HepG2 (cell line): ENCODE data around the gene GTF2H4. TPM values are rescaled to one million over a fixed set of nuclear protein-coding genes. Genes with fewer than 3 reads are reported as not detected.

Experiments used
- ATAC-seq: fragments of 200-7000 bp; cut with Tn5 transposase; 3 replicates; pipeline ENCODE4 v1.9.1; 2020; ENCODE audit warnings: mild to moderate bottlenecking, moderate library complexity
- BruUV-seq: library from RNA; stranded (reverse); fragments of 400-500 nt; replicated peaks from 2 replicates; lab custom pipeline; 2021; lab: Mats Ljungman, UMichigan
- CTCF ChIA-PET: fragments of 300-600 bp; formaldehyde crosslinking; extraction: SDS; loops from one replicate; lab custom pipeline; 2021; ENCODE audit warnings: low total read pairs, inconsistent platforms, low intra/inter-chr PET ratio; lab: Yijun Ruan, JAX
- POLR2A ChIA-PET: fragments of 350-600 bp; sonication (Branson Sonifier 250); formaldehyde crosslinking; loops from one replicate; lab custom pipeline; 2020; ENCODE audit warnings: antibody characterized with exemption, inconsistent platforms; lab: Yijun Ruan, JAX
- DNase-seq: peaks from one replicate; pipeline ENCODE4 v3.0.0-alpha.2; 2015; ENCODE audit warnings: low spot score
- FAIRE-seq: peaks from 3 replicates; lab custom pipeline; 2011; peaks lifted over from hg19 to GRCh38; lab: Jason Lieb, UNC
- H2AFZ ChIP-seq: one replicate; pipeline ENCODE4 v1.6.1; 2011; ENCODE audit warnings: low read length, inconsistent platforms
- H3K27ac ChIP-seq: fragments of 300-600 bp; 3 replicates; pipeline ENCODE4 v1.8.0; 2011; ENCODE audit warnings: mixed run types, mild to moderate bottlenecking, mixed read lengths, low read length, inconsistent platforms; ENCODE audit not compliant: insufficient read depth; ENCODE audit errors: extremely low read length
- H3K27me3 ChIP-seq, 2 experiments: fragments of 200-600 bp in 1 of 2; 2 replicates in 1 of 2; 3 replicates in 1 of 2; pipeline versions ENCODE4 v1.6.0 to v1.8.0; 2011; ENCODE audit warnings: low read length in 2 of 2, mild to moderate bottlenecking in 2 of 2, moderate library complexity in 2 of 2, inconsistent platforms in 1 of 2; ENCODE audit not compliant: insufficient read depth in 2 of 2, control insufficient read depth in 1 of 2
- H3K36me3 ChIP-seq, 2 experiments: fragments of 200-600 bp in 1 of 2; replicated peaks in 1 of 2; 2 replicates in 1 of 2; 3 replicates in 1 of 2; pipeline versions ENCODE4 v1.5.1 to v1.8.0; 2011; ENCODE audit warnings: low read length in 2 of 2, inconsistent platforms in 1 of 2; ENCODE audit not compliant: insufficient read depth in 2 of 2, control insufficient read depth in 1 of 2
- H3K4me1 ChIP-seq: 2 replicates; pipeline ENCODE4 v1.5.1; 2012; ENCODE audit warnings: low read length, inconsistent platforms; ENCODE audit not compliant: insufficient read depth
- H3K4me2 ChIP-seq: 2 replicates; pipeline ENCODE4 v1.6.0; 2011; ENCODE audit warnings: low read depth, low read length, inconsistent platforms
- H3K4me3 ChIP-seq, 3 experiments: fragments of 200-600 bp in 1 of 3; sonication (generic), shearing (Covaris generic) in 1 of 3; replicated peaks in 1 of 3; 2 replicates each; pipeline ENCODE4 v1.5.1; 2011 to 2016; ENCODE audit warnings: low read length in 3 of 3, inconsistent platforms in 2 of 3, low read depth in 2 of 3, mild to moderate bottlenecking in 2 of 3, control low read depth in 1 of 3, mixed read lengths in 1 of 3; ENCODE audit not compliant: insufficient read depth in 1 of 3
- H3K79me2 ChIP-seq: one replicate; pipeline ENCODE4 v1.6.1; 2011; ENCODE audit warnings: low read length, inconsistent platforms; ENCODE audit not compliant: insufficient read depth
- H3K9ac ChIP-seq: 2 replicates; pipeline ENCODE4 v1.6.0; 2011; ENCODE audit warnings: mild to moderate bottlenecking, low read depth, low read length, inconsistent platforms; ENCODE audit not compliant: insufficient read depth
- H3K9me3 ChIP-seq: 2 replicates; pipeline ENCODE4 v1.5.1; 2012; ENCODE audit warnings: mild to moderate bottlenecking, low read length
- H4K20me1 ChIP-seq: 2 replicates; pipeline ENCODE4 v1.6.0; 2011; ENCODE audit warnings: inconsistent platforms, mild to moderate bottlenecking, low read length, moderate library complexity; ENCODE audit not compliant: insufficient read depth
- FOXJ3 ChIP-seq: sonication (generic); formaldehyde crosslinking; IDR thresholded peaks from 2 replicates; pipeline ENCODE4 v1.4.0; 2020; ENCODE audit warnings: missing genetic modification reagents, mild to moderate bottlenecking, borderline replicate concordance
- HMG20B ChIP-seq: conservative IDR thresholded peaks from 2 replicates; pipeline ENCODE4 v1.6.1; 2016; ENCODE audit warnings: missing genetic modification reagents, missing compliant biosample characterization
- HNRNPLL ChIP-seq: fragments of 200-400 bp; formaldehyde crosslinking; IDR thresholded peaks from 2 replicates; pipeline ENCODE4 v1.6.1; 2017; ENCODE audit warnings: mild to moderate bottlenecking, low read depth, low read length; ENCODE audit not compliant: poor library complexity, severe bottlenecking
- IRX3 ChIP-seq: sonication (generic); formaldehyde crosslinking; IDR thresholded peaks from 2 replicates; pipeline ENCODE4 v1.8.1; 2023; ENCODE audit warnings: mild to moderate bottlenecking, low read depth, missing genetic modification reagents, borderline replicate concordance
- KDM5A ChIP-seq: fragments of 200-600 bp; sonication (generic); IDR thresholded peaks from 2 replicates; pipeline ENCODE4 v1.7.0; 2018; ENCODE audit warnings: antibody characterized with exemption, mild to moderate bottlenecking, low read length, borderline replicate concordance
- MAX ChIP-seq: IDR thresholded peaks from 2 replicates; pipeline ENCODE4 v1.6.1; 2012; ENCODE audit warnings: inconsistent platforms
- MXD3 ChIP-seq: IDR thresholded peaks from 2 replicates; pipeline ENCODE4 v1.6.1; 2016; ENCODE audit warnings: mild to moderate bottlenecking, missing biosample characterization, missing genetic modification reagents
- MYNN ChIP-seq: sonication (generic); formaldehyde crosslinking; IDR thresholded peaks from 2 replicates; pipeline ENCODE4 v1.4.0; 2020; ENCODE audit warnings: mild to moderate bottlenecking, low read depth, missing genetic modification reagents
- REXO4 ChIP-seq: sonication (generic); formaldehyde crosslinking; IDR thresholded peaks from 2 replicates; pipeline ENCODE4 v1.8.0; 2022; ENCODE audit warnings: missing genetic modification reagents, mild to moderate bottlenecking, borderline replicate concordance
- ZBTB21 ChIP-seq: sonication (generic); formaldehyde crosslinking; IDR thresholded peaks from 2 replicates; pipeline ENCODE4 v1.4.0; 2020; ENCODE audit warnings: missing genetic modification reagents
- ZMYM3 ChIP-seq: sonication (generic); formaldehyde crosslinking; IDR thresholded peaks from 2 replicates; pipeline ENCODE4 v1.5.1; 2020; ENCODE audit warnings: mild to moderate bottlenecking, missing genetic modification reagents
- ZNF138 ChIP-seq: sonication (generic); formaldehyde crosslinking; IDR thresholded peaks from 2 replicates; pipeline ENCODE4 v1.5.0; 2020; ENCODE audit warnings: mild to moderate bottlenecking, low read depth, missing genetic modification reagents
- ZNF513 ChIP-seq: sonication (generic); formaldehyde crosslinking; conservative IDR thresholded peaks from 2 replicates; pipeline ENCODE4 v1.5.0; 2020; ENCODE audit warnings: missing genetic modification reagents
- ZNF547 ChIP-seq: sonication (generic); formaldehyde crosslinking; IDR thresholded peaks from 2 replicates; pipeline ENCODE4 v1.5.1; 2020; ENCODE audit warnings: mild to moderate bottlenecking, missing genetic modification reagents
- ZNF652 ChIP-seq: IDR thresholded peaks from 2 replicates; pipeline ENCODE4 v1.6.1; 2016; ENCODE audit warnings: low read depth, borderline replicate concordance
- ZNF709 ChIP-seq: sonication (generic); formaldehyde crosslinking; IDR thresholded peaks from 2 replicates; pipeline ENCODE4 v1.5.0; 2020; ENCODE audit warnings: mild to moderate bottlenecking, missing genetic modification reagents
- ZNF782 ChIP-seq: sonication (generic); formaldehyde crosslinking; IDR thresholded peaks from 2 replicates; pipeline ENCODE4 v1.4.0; 2020; ENCODE audit warnings: missing genetic modification reagents, mild to moderate bottlenecking, borderline replicate concordance
- ZSCAN25 ChIP-seq: sonication (generic); formaldehyde crosslinking; IDR thresholded peaks from 2 replicates; pipeline ENCODE4 v1.8.0; 2022; ENCODE audit warnings: mild to moderate bottlenecking, missing genetic modification reagents
- WGBS: methylation state at CpG from one replicate; pipeline ENCODE4 v1.1.6; 2017; ENCODE audit warnings: low lambda C conversion rate; 5-methylcytosine and 5-hydroxymethylcytosine counted together
- in situ Hi-C: cut with HindIII; loops from 2 replicates; pipeline ENCODE4 v1.10.0; 2017; ENCODE audit warnings: low pct_unique_long_range_greater_than_20kb; ENCODE audit not compliant: extremely low pct_ligation_motif_present
- intact Hi-C: fragments of 100-400 bp; cut with micrococcal nuclease; formaldehyde crosslinking; loops from one replicate; pipeline ENCODE4 v1.10.0; 2022; ENCODE audit not compliant: unreplicated experiment
- polyA plus RNA-seq, 8 experiments: library from polyadenylated mRNA; depleted of rRNA in 3 of 8; stranded (reverse) in 7 of 8; unstranded in 1 of 8; fragments of >200 nt; fragmentation: Illumina TruSeq in 4 of 8; extraction: Trizol in 4 of 8; gene quantifications; 2 replicates each; pipeline versions ENCODE4 v1.2.1 to v1.2.3, GENCODE V29; 2011 to 2016; ENCODE audit warnings: low read depth in 4 of 8, missing spikeins in 1 of 8, mixed read lengths in 1 of 8; ENCODE audit not compliant: insufficient read depth in 1 of 8
- total RNA-seq, 5 experiments: library from RNA; depleted of rRNA; stranded (reverse); fragments of >200 nt; fragmentation: Illumina TruSeq; extraction: Trizol; gene quantifications; 2 replicates each; pipeline ENCODE4 v1.2.3, GENCODE V29; 2016; ENCODE audit warnings: low read depth in 1 of 5

The GTF2H4 gene
- total and polyA plus RNA-seq, 2 of the 13 experiments (the other 11 are each of a cell fraction or from before 2014, with no cell fraction given): 15.9 to 49.3 TPM

- CTCF ChIA-PET: no interaction called here
- POLR2A ChIA-PET: no interaction called here
- H3K4me1 ChIP-seq: peaks cover 23% of the 10 kb centered on the region
- TF ChIP-seq ZMYM3 (CRISPR knock-in tag) (0 out of 2 replicates have a peak, but pooled peaks have one; percentile 45), MAX (0 out of 2 replicates have a peak, but pooled peaks have one; percentile 18), MYNN (no peak), ZNF652 (CRISPR knock-in tag) (peak; percentile 72)
- TF ChIP-seq, all 625 proteins: peak for 3
- in situ Hi-C loops: no loop called here
- Histone ChIP-seq H3K27ac (no peak overlapping the region), H3K9ac (no peak overlapping the region), H3K9me3 (no peaks in the 10 kb centered on the region), H3K4me3 (no peak overlapping the region), H3K4me2 (no peak overlapping the region), H4K20me1 (no peaks in the 10 kb centered on the region), H3K36me3 (peaks cover 10 to 22% of the 10 kb centered on the region in 2 experiments; a peak in 4 of 5 replicates), H3K79me2 (no peaks in the 10 kb centered on the region), H2AFZ (no peak overlapping the region), H3K27me3 (no peaks in the 10 kb centered on the region)
- WGBS: 30% methylated on average over 5 of the region's 5 CpGs
- intact Hi-C loops: no loop called here
- BruUV-seq: no TSS peak
- no peak for DNase-seq
- no peak for ATAC-seq
- no peak for FAIRE-seq
Observed at GRCh38 chr6:30902709-30903108, 5.3 kb upstream of the GTF2H4 start.

GRCh38 chr6:30903236-30903635 lies 4.8 kb upstream of the GTF2H4 start:
- BruUV-seq: no TSS peak
- Histone ChIP-seq H3K36me3 (peaks cover 10 to 16% of the 10 kb centered on the region in 2 experiments; a peak in 4 of 5 replicates), H3K79me2 (peaks cover 2% of the 10 kb centered on the region), H3K4me3 (no peak overlapping the region), H3K27me3 (no peaks in the 10 kb centered on the region; a peak in 1 of 5 replicates), H2AFZ (no peak overlapping the region), H3K27ac (no peak overlapping the region), H3K9me3 (no peaks in the 10 kb centered on the region), H3K9ac (no peak overlapping the region), H4K20me1 (no peaks in the 10 kb centered on the region), H3K4me1 (peaks cover 23% of the 10 kb centered on the region), H3K4me2 (no peak overlapping the region)
- POLR2A ChIA-PET: interaction anchor here (5.4 kb wide), 1 partner anchor 19 kb away, joined by 45 read pairs; the partner anchor contains the start of gene DDR1
- in situ Hi-C loops (no loop called here), intact Hi-C loops (no loop called here)
- DNase-seq (no peak), FAIRE-seq (no peak), ATAC-seq (no peak)
- 88% methylated on average over 4 of the region's 4 CpGs for WGBS
- CTCF ChIA-PET: no interaction called here
- TF ChIP-seq MXD3 (CRISPR knock-in tag) (no peak), REXO4 (CRISPR knock-in tag) (no peak), ZNF782 (CRISPR knock-in tag) (no peak), HMG20B (no peak), IRX3 (CRISPR knock-in tag) (no peak), FOXJ3 (no peak), ZNF547 (CRISPR knock-in tag) (no peak), ZNF709 (no peak), KDM5A (no peak), ZNF138 (CRISPR knock-in tag) (no peak), ZBTB21 (CRISPR knock-in tag) (no peak), HNRNPLL (no peak), ZNF513 (CRISPR knock-in tag) (no peak), ZSCAN25 (CRISPR knock-in tag) (no peak)
